B cell (primary cell): Measurements from ENCODE around the gene KIF4A. TPM values are rescaled to one million over a fixed set of nuclear protein-coding genes. Genes with fewer than 3 reads are reported as not detected.
A peak's percentile ranks its signal among the peaks of the same experiment; 100 is the strongest.

ENCODE experiments used
- ATAC-seq: fragments of 200-7000 bp; cut with Tn5 transposase; one replicate; pipeline ENCODE4 v1.10.0; 2021; ENCODE audit warnings: low read depth, mild to moderate bottlenecking, moderate number of reproducible peaks, moderate library complexity
- CTCF ChIA-PET: fragments of 350-600 bp; sonication (Branson Sonifier 250); formaldehyde crosslinking; loops from one replicate; lab custom pipeline; 2021; ENCODE audit warnings: antibody characterized with exemption, inconsistent platforms; lab: Charles Lee
- POLR2A ChIA-PET: fragments of 350-600 bp; sonication (Branson Sonifier 250); formaldehyde crosslinking; loops from one replicate; lab custom pipeline; 2021; ENCODE audit warnings: antibody characterized with exemption; lab: Charles Lee
- DNase-seq: peaks from one replicate; pipeline ENCODE4 v3.0.0; 2013
- H2AFZ ChIP-seq: 2 replicates; pipeline ENCODE4 v1.6.1; 2012; ENCODE audit warnings: mild to moderate bottlenecking, low read depth, low read length; ENCODE audit not compliant: insufficient read depth, poor library complexity, severe bottlenecking
- H3K27ac ChIP-seq, 2 donors: 1 replicate in 1 of 2; 2 replicates in 1 of 2; pipeline ENCODE4 v1.5.1; 2012 to 2013; ENCODE audit warnings: low read length in 2 of 2, mild to moderate bottlenecking in 2 of 2, moderate library complexity in 1 of 2
- H3K27me3 ChIP-seq, 4 experiments: fragments of 200-600 bp in 1 of 4; sonication (generic) in 1 of 4; replicated peaks in 1 of 4; 1 replicate in 2 of 4; 2 replicates in 2 of 4; pipeline versions ENCODE4 v1.6.1 to v1.7.0; 2013 to 2016; ENCODE audit warnings: low read length in 3 of 4, mild to moderate bottlenecking in 2 of 4, mixed read lengths in 1 of 4, moderate library complexity in 1 of 4; ENCODE audit not compliant: insufficient read depth in 4 of 4, control insufficient read depth in 3 of 4; ENCODE audit errors: control extremely low read depth in 1 of 4
- H3K36me3 ChIP-seq, 2 experiments: replicated peaks in 1 of 2; 1 replicate in 1 of 2; 2 replicates in 1 of 2; pipeline versions ENCODE4 v1.6.1 to v1.7.1; 2013; ENCODE audit warnings: low read length in 1 of 2; ENCODE audit not compliant: insufficient read depth in 2 of 2, control insufficient read depth in 1 of 2; ENCODE audit errors: control extremely low read depth in 1 of 2, extremely low read depth in 1 of 2
- H3K4me1 ChIP-seq, 2 donors: fragments of 200-600 bp in 1 of 2; sonication (generic) in 1 of 2; 1 replicate in 1 of 2; 2 replicates in 1 of 2; pipeline versions ENCODE4 v1.5.1 to v1.6.1; 2013 to 2017; ENCODE audit warnings: low read length in 2 of 2; ENCODE audit not compliant: control insufficient read depth in 2 of 2, insufficient read depth in 2 of 2
- H3K4me2 ChIP-seq: replicated peaks from 2 replicates; pipeline ENCODE3; 2012; ENCODE audit warnings: mild to moderate bottlenecking, low read depth, low read length; ENCODE audit not compliant: poor library complexity, severe bottlenecking
- H3K4me3 ChIP-seq, 5 experiments: fragments of 200-600 bp in 1 of 5; sonication (generic) in 1 of 5; 1 replicate in 3 of 5; 2 replicates in 2 of 5; pipeline versions ENCODE4 v1.5.1 to v1.7.0; 2011 to 2016; ENCODE audit warnings: low read length in 4 of 5, mild to moderate bottlenecking in 4 of 5, low read depth in 2 of 5, control low read depth in 1 of 5, moderate library complexity in 1 of 5; ENCODE audit not compliant: insufficient read depth in 1 of 5; ENCODE audit errors: control extremely low read depth in 1 of 5, extremely low read depth in 1 of 5
- H3K79me2 ChIP-seq: fragments of 200-600 bp; sonication (generic); one replicate; pipeline ENCODE4 v1.6.0; 2016; ENCODE audit warnings: low read length; ENCODE audit not compliant: control insufficient read depth, insufficient read depth
- H3K9ac ChIP-seq: fragments of 200-600 bp; sonication (generic); 2 replicates; pipeline ENCODE4 v1.6.1; 2017; ENCODE audit warnings: mild to moderate bottlenecking, low read length, moderate library complexity
- H3K9me3 ChIP-seq, 3 donors: one replicate each; pipeline versions ENCODE4 v1.6.1 to v1.7.1; 2013; ENCODE audit warnings: low read length in 2 of 3; ENCODE audit not compliant: control insufficient read depth in 2 of 3, insufficient read depth in 1 of 3; ENCODE audit errors: control extremely low read depth in 1 of 3
- H4K20me1 ChIP-seq: 2 replicates; pipeline ENCODE4 v1.6.0; 2012; ENCODE audit warnings: mild to moderate bottlenecking, low read length; ENCODE audit not compliant: insufficient read depth, control insufficient read depth, poor library complexity, severe bottlenecking
- H3K27ac Mint-ChIP-seq: one replicate; pipeline ENCODE4 v1.8.0; 2021; ENCODE audit warnings: mixed read lengths
- H3K27me3 Mint-ChIP-seq: one replicate; pipeline ENCODE4 v1.8.0; 2021; ENCODE audit warnings: mixed read lengths
- H3K4me1 Mint-ChIP-seq: one replicate; pipeline ENCODE4 v1.8.0; 2021; ENCODE audit warnings: mixed read lengths
- H3K4me3 Mint-ChIP-seq: one replicate; pipeline ENCODE4 v1.8.0; 2021; ENCODE audit warnings: mixed read lengths
- H3K9me3 Mint-ChIP-seq: one replicate; pipeline ENCODE4 v1.8.0; 2022; ENCODE audit warnings: mixed read lengths; ENCODE audit not compliant: insufficient read depth
- EZH2 ChIP-seq: IDR thresholded peaks from 2 replicates; pipeline ENCODE4 v1.6.1; 2012; ENCODE audit warnings: borderline replicate concordance, low read depth, mild to moderate bottlenecking, moderate library complexity, low read length; ENCODE audit not compliant: insufficient read depth, poor library complexity, severe bottlenecking
- WGBS: methylation state at CpG from one replicate; pipeline ENCODE4 v1.1.5; 2013; ENCODE audit warnings: missing lambda C conversion rate; ENCODE audit not compliant: insufficient coverage; 5-methylcytosine and 5-hydroxymethylcytosine counted together
- intact Hi-C: fragments of 100-400 bp; cut with micrococcal nuclease; formaldehyde crosslinking; loops from one replicate; pipeline ENCODE4 v1.10.0; 2022
- polyA plus RNA-seq: library from polyadenylated mRNA; depleted of rRNA; stranded (reverse); fragments of >200 nt; gene quantifications from 2 replicates; pipeline ENCODE4 v1.2.3, GENCODE V29; 2012
- total RNA-seq, 2 donors: library from RNA; stranded (reverse); fragments of 120-200 nt in 1 of 2; gene quantifications; 1 replicate in 1 of 2; 2 replicates in 1 of 2; pipeline versions ENCODE4 v1.2.3 to v1.2.4, GENCODE V29; 2013 to 2022
- TF ChIP-seq, protein P1 (sequence below): fragments of 200-600 bp; IDR thresholded peaks from one replicate; pipeline ENCODE4 v1.8.0; 2022; ENCODE audit warnings: antibody characterized with exemption, mild to moderate bottlenecking

Gene KIF4A
- total and polyA plus RNA-seq, 2 donors (not counting 1 experiment from before 2014, with no cell fraction given), result 0.06 to 0.07 TPM

DNA sequence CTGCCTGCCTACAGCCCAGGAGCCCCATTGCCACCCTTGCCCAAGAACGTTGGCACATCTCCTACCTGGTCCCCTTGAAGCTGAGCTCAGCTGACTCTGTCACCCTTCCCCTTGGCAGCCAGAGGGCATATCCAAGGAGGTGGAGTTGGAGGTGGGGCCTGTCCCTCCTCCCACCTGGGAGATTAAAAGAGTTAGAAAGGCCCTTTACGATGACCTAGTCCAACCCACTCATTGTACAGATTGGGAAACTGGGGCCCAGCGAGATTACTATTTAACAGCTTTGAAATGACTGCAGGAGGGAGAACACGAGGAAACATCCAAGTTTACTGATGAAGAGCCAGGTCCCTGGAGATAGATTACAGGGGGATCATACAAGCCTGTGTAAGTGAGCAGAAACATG is 29.8 kb upstream of the KIF4A start, which contains the start of gene P2RY4:
TSS of gene P2RY4 (minus strand) at position 101 of the 400 bp plus-strand sequence. CDS start 580 bp downstream, outside the sequence.
- intact Hi-C loops, result no loop called here

DNA sequence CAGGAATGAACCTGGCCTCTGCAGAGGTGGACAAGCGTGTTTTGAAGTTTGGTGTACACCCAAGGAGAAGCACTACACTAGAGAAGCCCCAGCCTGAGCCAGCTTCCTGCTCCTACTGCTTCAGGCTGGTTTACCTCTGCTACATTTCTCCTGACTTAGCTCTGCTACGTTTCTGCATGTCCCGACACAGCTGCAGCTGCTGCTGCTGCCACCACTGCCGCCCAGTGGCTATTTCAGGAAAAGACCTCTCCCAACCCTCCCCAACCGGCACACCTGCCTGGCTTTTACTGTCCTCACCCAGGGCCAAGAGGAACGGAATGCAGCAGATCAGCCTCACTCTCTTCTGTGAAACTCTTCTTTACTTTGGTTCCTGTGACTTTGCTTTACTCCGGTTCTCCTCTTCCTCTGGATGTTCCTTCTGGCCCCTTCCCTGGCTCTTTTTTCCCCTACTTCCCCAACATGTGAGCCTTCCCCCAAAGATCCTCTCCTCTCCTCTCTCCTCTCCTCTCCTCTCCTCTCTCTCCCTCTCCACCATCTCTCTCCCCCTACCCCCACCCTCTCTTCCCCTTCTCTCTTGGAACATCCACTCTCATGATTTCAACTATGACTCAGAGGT is 26.8 kb upstream of the KIF4A start:
- no peak overlapping the region for H2AFZ ChIP-seq
- H3K4me2 ChIP-seq, result no peak overlapping the region
- H3K27ac Mint-ChIP-seq, result no peak overlapping the region
- no peaks in the 10 kb centered on the region for H3K27me3 Mint-ChIP-seq
- H3K9ac ChIP-seq, result no peak overlapping the region
- TF ChIP-seq, protein P1, sequence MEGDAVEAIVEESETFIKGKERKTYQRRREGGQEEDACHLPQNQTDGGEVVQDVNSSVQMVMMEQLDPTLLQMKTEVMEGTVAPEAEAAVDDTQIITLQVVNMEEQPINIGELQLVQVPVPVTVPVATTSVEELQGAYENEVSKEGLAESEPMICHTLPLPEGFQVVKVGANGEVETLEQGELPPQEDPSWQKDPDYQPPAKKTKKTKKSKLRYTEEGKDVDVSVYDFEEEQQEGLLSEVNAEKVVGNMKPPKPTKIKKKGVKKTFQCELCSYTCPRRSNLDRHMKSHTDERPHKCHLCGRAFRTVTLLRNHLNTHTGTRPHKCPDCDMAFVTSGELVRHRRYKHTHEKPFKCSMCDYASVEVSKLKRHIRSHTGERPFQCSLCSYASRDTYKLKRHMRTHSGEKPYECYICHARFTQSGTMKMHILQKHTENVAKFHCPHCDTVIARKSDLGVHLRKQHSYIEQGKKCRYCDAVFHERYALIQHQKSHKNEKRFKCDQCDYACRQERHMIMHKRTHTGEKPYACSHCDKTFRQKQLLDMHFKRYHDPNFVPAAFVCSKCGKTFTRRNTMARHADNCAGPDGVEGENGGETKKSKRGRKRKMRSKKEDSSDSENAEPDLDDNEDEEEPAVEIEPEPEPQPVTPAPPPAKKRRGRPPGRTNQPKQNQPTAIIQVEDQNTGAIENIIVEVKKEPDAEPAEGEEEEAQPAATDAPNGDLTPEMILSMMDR, result peak; percentile 9
- no peak for TF ChIP-seq EZH2
- no peaks in the 10 kb centered on the region for H3K4me1 ChIP-seq
- no peaks in the 10 kb centered on the region for H3K27me3 ChIP-seq
- H4K20me1 ChIP-seq, result no peaks in the 10 kb centered on the region
- H3K9me3 ChIP-seq, result no peaks in the 10 kb centered on the region
- no peak overlapping the region for H3K4me3 ChIP-seq
- H3K4me1 Mint-ChIP-seq, result no peaks in the 10 kb centered on the region
- ATAC-seq (no peak), DNase-seq (no peak)
- no peak overlapping the region for H3K27ac ChIP-seq
- 48% methylated on average over 7 of the region's 7 CpGs for WGBS
- no peaks in the 10 kb centered on the region for H3K79me2 ChIP-seq
- H3K4me3 Mint-ChIP-seq, result no peak overlapping the region
- no peaks in the 10 kb centered on the region for H3K36me3 ChIP-seq
- ChIA-PET POLR2A (no interaction called here), CTCF (interaction anchor here (0.5 kb wide), 2 partner anchors 423 to 949 kb away, joined by 3 read pairs; no protein-coding TSS in a partner anchor)
- H3K9me3 Mint-ChIP-seq, result no peaks in the 10 kb centered on the region
- intact Hi-C loops, result no loop called here

More for the DNA sequence above, 29.8 kb upstream of the KIF4A start, which contains the start of gene P2RY4:
- POLR2A ChIA-PET, result no interaction called here
- H3K79me2 ChIP-seq, result no peaks in the 10 kb centered on the region
- no CpG with 5 or more reads among the region's 4 CpGs for WGBS
- no peak within 1 kb of the TSS for H3K27ac ChIP-seq
- CTCF ChIA-PET, result no interaction called here
- Mint-ChIP-seq H3K4me3 (no peak within 1 kb of the TSS), H3K4me1 (no peaks in the 10 kb centered on the region), H3K27ac (no peak within 1 kb of the TSS), H3K27me3 (no peaks in the 10 kb centered on the region), H3K9me3 (no peaks in the 10 kb centered on the region)
- H3K36me3 ChIP-seq, result no peaks in the 10 kb centered on the region
- no peak within 1 kb of the TSS for H3K4me3 ChIP-seq
- no peaks in the 10 kb centered on the region for H4K20me1 ChIP-seq
- DNase-seq, result no peak
- no peaks in the 10 kb centered on the region for H3K4me1 ChIP-seq
- no peak within 1 kb of the TSS for H3K9ac ChIP-seq
- TF ChIP-seq, protein P1, result no peak
- TF ChIP-seq EZH2, result no peak
- no peaks in the 10 kb centered on the region for H3K27me3 ChIP-seq
- H2AFZ ChIP-seq, result no peak within 1 kb of the TSS
- ATAC-seq, result no peak
- no peak within 1 kb of the TSS for H3K4me2 ChIP-seq
- H3K9me3 ChIP-seq, result no peaks in the 10 kb centered on the region
